Omental fat pad (tissue), 4 donors: ENCODE measurements around the gene ATP6V0A4. TPM values are rescaled to one million over a fixed set of nuclear protein-coding genes. Genes with fewer than 3 reads are reported as not detected.

Source experiments
- ATAC-seq: fragments of 150-250 bp; one replicate; pipeline ENCODE4 v1.9.1; 2016; ENCODE audit warnings: mild to moderate bottlenecking, moderate library complexity; ENCODE audit not compliant: low FRiP score
- DNase-seq: peaks from one replicate; pipeline ENCODE4 v3.0.0-alpha.2; 2019; ENCODE audit warnings: low spot score
- CTCF ChIP-seq, 3 donors: fragments of 450-650 bp; IDR thresholded peaks; one replicate each; pipeline ENCODE4 v1.5.1; 2016 to 2017; ENCODE audit warnings: antibody characterized with exemption in 3 of 3, mild to moderate bottlenecking in 3 of 3, moderate library complexity in 2 of 3
- total RNA-seq, 4 donors: library from RNA; depleted of rRNA; stranded (reverse); fragments of >200 nt; gene quantifications; one replicate each; pipeline ENCODE4 v1.1.0, GENCODE V29; 2016

Gene ATP6V0A4
- total RNA-seq, 4 donors from 2014 or later: not detected

DNA sequence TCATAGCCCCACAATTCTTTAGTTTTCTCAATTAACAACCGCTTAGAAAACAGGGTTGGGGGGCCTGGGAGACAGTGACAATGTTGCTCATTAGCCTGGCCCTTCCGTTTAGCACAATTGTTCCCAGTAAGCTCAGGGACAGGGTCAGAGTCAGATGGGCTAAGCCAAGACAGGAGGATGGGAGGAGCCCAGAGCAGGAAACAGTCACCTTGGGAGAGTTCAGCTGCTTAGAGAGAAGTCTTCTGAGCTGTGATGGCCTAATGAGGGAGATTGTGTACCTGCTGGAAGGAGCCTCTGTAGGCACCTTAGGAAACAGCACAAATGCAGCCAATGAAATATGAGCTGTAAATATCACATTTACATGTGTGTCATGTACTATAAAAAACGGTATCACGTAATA, 132.7 kb downstream of the ATP6V0A4 start:
- ATAC-seq (no peak), DNase-seq (no peak)
- no peak for TF ChIP-seq CTCF (IDR thresholded peaks at IDR 0.05)

DNA sequence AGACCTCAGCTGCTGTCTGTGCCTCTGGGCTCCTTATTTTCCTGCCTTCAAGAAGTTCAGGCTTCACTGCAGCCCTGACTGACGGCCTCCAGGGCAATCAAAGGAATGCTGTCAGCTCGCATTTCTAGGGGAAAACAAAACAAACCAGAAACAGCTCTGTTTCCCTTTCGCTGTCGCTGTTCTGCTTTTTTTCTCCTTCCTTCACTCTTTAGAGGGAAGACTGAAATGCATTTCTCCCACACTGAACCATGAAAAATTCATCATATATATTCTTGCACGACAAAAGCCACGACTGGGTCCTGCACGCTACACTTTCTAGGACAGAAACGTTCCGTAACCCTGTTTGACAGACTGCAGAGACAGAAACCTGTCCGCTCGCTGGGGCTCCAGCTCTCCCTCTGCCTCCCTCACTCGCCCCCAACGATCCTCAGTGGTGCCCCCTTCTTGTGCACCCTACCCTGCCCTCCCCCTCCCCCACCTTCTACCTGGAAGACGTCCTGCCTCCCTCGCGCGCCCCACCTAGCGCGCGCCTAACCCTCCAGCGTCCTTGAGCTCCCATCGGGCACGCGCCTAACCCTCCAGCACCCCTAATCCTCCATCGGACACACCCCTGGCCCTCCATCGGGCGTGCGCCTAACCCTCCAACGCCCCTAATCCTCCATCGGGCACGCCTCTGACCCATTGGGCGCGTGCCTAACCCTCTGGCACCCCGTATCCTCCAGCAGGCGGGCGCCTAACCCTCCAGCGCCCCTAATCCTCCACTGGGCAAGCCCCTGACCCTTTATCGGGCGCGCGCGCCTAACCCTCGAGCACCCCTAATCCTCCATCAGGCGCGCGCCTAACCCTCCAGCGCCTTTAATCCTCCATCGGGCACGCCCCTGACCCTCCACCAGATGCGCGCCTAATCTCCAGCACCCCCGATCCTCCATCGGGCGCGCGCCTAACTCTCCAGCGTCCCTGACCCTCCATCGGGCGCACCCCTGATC, 134.0 kb downstream of the ATP6V0A4 start:
- DNase-seq (no peak), ATAC-seq (no peak)
- no peak for TF ChIP-seq CTCF (IDR thresholded peaks at IDR 0.05)

DNA sequence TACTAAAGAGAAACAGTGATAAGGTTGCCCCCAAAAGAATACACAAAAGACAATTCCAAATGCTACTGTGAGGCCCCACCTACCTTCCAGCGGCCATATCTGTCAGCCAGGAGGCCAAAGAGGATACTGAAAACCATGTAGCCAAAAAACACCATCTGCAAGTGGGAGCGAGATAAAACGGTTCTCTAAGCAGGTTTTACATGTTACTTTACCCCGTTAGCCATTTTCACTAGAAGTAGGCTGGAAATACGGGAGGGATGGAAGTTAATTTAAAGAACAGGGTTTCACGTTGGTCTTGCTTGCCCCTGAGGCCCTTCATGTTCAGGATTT, 135.0 kb downstream of the ATP6V0A4 start:
- ATAC-seq (no peak), DNase-seq (no peak)
- TF ChIP-seq CTCF (IDR thresholded peaks at IDR 0.05): no peak

DNA sequence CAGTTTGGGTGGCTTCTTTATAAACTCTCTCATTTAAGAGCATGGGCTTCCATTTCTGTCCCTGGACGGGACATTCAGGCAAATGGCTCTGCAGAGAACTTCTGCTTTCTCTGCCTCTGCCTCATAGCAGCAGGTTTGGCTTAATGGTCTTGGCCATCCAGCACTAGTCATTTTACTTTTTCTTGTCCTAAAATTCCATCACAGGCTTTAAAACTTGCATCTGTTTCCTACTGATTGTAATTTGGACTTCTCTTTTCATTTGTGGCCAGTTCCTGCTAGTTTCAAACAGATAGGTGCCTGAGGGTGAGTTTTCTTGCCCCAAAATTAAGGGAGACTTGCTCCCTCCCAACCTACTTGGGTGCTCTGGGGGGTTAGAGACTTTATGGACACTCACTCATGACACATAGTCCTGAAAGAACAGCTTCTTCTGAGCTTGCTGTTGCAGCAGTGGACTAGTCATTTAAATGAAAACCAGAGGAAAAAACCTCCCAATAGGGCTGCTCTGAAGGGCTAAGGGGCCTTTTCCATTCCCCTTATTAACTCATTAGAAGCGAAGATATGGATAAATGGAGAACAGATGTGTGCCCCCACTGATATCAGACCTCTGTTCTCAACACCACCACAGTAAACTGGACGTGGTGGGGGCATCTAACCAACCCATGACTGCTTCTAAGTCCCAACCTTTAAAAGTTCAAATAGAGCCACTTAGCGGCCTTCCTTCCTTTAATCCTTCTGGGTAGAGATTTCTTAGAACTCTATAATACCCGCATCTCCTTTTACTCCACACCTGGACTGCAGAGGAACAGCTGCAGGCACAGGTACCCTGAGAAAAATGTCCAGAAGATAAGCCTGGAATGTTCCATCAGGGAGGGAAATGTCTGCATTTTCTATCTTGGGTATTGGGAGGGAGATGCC, 135.7 kb downstream of the ATP6V0A4 start:
- ATAC-seq (no peak), DNase-seq (no peak)
- no peak for TF ChIP-seq CTCF (IDR thresholded peaks at IDR 0.05)

DNA sequence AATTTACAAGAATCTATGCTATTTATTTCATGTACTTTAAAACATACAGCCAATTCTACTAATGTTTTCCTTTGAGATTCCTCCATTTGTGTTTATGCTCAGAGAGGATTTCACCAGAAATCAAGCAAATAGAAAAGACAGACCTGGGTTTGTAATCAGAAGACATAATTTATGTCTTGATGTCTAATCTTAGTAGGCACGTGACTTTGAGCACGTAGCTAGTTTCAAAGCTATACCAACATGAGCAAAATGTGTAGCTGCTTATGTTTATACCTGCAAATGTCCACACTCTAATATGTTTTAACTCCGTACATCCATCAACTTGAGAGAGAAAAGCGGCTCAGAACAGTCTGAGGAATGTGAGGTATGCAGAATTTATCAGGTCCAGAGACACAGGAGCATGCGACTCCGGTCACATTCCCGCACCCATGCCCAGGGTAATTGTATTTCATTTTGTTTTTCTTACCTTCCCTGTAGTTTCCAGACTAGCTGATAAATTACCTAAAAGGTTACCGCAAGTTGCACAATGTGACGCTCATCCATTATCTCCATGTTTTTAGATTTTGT, 136.8 kb downstream of the ATP6V0A4 start:
- no peak for TF ChIP-seq CTCF (IDR thresholded peaks at IDR 0.05)
- DNase-seq: no peak
- no peak for ATAC-seq

GRCh38 chr7:138658889-138659288, 139.1 kb downstream of the ATP6V0A4 start:
- TF ChIP-seq CTCF (IDR thresholded peaks at IDR 0.05): no peak
- DNase-seq: no peak
- ATAC-seq: no peak
